DMS79 (cell line): Measurements from ENCODE around the gene SLIT1.
A peak's percentile ranks its signal among the peaks of the same experiment; 100 is the strongest.

Source experiments
- DNase-seq: peaks from one replicate; lab custom pipeline; 2025; lab: John Stamatoyannopoulos, UW

SLIT1 gene

DNA sequence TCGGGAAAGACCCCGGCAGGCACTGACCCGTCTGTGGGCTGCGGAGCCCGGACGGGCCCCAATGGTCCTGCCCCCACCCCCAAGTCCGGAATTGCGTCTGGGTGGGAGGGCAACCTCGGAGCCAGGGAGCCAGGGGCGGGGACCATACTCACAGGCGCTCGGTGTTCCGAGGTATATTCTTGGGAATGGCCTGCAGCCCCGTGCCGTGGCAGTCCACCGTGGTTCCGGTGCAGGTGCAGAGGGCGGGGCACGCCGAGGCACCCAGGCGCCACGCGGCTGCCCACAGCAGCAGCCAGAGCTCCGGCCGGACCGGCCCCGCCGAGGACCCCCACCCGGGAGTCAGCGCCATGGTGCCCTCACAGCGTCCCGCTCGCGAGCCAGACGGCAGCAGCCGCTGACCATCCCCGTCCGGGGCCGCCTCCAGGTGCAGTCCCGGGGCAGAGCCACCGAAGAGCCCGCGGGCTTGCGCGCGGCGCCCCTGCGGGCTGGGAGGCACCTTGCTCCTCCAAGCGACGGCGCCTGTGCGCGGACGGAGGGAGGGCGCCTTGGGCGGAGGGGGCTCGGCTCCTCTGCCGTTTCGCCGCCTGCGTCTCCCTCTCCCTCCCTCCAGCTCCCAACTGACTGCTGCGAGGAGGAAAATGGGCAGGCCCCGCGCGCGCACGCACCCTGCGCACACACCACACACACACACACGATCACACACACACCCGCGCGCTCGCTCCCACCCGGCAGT is at the start of gene SLIT1:
Gene SLIT1, minus strand, starts transcription at position 634 of the 733 bp plus-strand sequence. Its CDS starts 285 bp downstream, at position 349.
- no peak for DNase-seq

DNA sequence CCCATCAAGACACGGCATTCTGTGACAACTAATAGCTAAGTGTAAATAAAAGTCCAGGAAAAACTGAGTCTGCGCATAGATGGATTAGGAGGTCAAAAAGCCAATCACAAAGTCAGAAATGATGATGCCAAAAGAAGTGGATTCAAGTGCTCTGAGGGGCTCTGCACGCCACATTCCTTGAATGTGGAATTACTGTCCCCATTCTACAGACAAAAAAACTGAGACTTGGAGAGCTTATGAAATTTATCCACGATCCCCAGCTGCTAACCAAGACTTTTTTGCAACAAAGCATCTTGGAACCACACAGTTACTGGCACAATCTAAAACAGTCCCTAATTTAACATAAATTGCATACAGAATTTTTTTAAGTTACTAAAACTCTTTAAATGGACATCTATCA is 49.6 kb upstream of the SLIT1 start:
- DNase-seq = no peak

DNA sequence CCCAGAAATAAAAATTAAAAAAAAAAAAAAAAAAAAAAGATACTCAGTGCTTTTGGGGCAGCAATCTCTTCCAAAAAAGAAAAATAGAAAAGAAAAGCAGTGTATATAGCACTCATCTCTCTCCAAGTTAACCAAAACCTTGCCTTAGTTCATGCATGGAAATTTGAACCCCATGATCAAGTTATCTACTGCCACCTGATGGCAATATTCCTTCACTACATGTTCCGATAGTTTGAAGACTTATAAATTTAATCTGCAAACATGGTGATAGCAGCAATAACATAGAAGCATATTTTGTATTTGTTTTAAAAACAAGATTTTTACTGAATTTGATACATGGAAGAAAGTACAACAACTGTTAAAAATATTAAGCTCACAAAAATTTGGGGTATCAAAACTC is 48.6 kb upstream of the SLIT1 start:
- DNase-seq = no peak

DNA sequence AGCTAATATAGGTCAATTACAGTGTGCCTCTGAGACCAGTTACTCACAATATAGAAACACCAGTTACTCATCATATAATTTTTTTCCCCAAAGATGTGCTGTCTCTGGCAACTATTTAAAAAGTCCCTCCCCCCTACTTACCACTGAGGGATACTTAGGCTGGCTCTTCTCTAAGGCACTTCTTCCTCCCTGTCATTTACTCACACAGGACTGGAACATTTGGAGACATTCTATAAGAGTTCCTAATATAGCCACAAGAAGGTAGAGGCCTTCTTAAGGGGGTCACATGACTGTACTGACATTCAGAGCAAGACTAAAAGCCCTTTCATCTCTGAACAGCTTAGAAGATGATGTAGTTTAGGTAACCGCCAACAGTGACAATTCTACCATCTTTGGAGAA is 44.4 kb upstream of the SLIT1 start:
- no peak for DNase-seq

DNA sequence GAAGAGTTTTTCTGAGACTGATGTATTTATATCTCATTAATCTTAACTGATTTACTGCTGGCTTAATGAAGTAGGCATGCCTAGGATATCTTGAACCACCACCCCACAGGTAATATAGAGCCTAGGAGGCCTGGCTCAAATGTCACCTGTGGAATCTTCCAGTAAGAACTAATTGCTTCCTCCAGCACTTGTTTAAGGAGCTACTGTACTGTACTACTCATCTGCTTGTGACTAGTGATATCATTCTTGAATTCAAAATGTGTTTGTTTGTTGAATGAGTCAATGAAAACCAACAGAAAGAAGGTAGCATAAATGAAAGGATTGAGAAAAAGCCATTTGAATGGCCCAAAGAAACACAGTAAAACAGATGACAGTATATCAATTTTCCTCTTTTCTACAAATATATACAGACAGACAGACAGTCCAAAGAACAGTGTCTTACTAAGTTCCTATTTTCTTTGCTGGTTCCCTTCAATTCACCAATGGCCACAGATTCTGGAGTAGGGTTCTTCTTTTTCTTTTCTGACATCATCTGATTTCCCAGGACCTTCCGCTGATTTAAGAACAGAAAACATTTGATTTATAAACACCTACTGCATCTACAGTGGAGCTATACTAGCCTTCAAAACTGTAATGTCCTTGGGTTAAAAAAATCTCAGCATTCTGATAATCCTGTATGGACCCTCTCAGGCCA is 43.7 kb upstream of the SLIT1 start:
- DNase-seq = no peak

DNA sequence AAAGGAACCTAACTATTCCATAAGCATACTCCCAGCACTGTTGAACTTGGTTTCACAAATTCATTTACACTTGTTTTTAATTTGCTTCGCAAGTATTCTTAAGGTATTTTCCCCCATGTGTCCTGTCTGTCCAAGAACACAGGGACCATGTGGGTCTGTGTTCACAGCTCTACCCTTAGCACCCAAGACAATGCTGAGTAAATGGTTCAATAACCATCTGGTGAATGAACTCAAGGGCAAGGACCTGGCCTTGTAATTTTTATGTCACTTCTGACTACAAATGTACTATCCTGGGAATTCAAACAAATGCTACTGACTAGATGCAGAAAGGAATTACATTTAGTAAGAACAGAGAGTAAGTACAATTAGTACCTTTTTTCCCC is 43.0 kb upstream of the SLIT1 start:
- DNase-seq = no peak

DNA sequence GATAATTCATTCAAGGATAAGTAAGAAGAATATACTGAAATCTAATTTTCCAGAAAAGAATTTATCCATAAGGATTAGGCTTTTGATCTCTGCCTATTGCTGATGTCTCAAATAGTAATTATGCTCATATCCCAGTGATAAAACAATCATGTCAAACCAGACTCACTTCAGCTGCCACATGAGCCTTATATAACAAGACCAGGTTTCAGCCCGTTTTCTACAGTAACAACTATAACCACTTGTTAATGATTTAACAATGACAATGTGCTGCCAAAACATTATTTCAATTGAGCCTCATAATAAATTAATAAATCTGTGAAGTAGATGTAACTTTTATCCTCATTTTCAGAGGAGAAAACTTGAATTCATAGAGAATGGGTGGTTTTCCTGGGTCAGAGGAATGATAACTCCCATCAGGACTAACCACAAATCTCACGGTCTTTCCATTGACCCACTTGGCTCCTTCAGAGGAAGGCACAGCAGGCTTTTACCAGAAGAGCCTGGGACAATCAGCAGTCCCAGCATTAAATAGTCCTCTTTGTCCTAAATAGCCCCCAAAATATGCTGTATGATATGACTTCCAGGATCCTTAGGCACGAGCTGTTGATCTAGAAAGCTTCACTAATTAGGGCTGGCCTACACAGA is 42.5 kb upstream of the SLIT1 start:
- DNase-seq = no peak

DNA sequence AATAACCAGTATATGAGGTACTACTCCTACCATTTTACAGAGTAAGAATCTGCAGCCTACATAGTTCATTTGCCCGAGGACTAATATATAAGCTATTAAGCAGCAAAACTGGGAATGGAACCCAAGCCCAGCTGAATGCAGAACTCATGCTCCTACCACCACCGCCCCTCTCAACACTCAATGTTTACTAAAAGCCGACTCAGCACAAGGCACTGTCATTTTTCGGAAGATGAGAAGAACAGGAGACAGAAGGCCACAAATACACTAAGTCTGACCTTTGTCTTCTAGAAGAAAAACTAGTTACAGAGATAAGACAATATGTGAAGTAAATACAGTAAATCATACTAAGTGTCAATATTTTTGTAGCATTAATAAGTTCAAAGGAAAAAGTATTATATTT is 40.6 kb upstream of the SLIT1 start:
- no peak for DNase-seq

DNA sequence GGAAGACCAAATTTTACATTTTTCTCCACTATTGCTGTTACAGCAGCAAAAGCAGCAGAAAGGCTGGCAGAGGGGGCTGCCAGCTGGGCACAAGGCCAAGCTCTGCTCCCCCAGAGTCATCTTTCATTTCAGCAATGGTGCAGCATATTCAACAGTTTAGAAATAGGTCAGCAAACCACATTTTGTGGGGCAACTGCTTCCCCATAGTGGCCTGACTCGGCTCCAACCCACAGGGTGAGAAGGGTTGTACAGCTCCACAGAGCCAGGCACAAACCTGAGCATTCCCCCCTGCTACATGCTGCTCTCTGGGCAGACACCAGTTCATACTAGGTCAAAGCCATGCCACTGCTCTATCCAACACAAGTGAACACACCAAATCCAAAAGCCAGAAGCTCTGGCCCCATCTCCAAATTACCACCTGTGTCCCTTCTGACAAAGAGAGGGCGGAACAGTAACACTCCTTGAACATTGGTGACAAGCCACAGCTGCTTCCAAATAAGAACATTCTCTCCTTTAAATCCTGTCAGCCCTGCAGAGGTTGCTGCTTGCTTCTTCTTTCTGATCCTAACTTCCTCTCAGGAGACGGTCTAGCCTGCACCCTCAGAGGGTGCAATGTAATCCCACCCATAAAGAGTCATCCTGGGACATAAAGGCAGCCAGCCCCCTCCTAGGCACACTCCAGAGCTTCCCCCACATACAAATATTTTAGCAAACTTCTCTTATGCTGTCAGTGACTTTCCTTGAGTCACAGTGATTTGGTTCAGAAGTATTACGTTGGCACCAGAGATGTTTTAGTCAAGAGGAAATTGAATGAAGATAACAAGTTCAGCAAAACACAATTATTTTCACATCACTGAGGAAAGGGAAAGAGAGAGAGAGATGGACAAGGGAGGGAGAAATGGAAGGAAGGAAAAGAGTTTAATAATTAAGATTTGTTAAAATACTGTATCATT is 39.0 kb upstream of the SLIT1 start:
- no peak for DNase-seq

DNA sequence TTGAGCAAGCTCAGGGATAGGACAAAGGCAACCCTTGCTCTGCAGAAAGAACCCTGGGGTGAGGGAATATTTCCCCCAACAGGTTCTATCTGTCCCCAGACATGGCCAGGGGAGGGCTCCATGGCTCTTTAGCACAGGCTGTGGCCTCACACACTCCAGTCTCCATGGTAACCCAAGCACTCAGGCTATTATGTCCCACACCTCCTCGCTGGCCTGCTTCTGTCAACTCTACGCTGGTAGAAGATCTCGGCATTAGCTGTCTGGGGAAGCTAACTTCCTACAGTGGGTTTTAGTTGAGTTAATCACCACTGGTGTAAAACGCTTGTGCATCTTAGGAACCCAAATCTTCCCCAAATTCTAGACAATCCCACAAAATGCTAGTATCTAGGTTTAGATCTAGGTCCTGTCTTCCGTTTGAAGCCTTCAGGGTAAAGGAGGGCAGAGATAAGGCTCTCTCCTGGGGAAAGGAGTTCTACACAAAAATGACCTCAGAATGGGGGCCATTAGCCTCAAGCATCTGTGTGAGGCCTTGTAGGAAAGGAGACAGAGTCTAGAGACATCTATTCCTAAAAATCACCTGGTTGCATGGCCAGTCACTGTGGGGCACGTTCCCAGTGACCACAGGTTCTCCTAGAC is 36.7 kb upstream of the SLIT1 start:
- DNase-seq = peak; percentile 6

DNA sequence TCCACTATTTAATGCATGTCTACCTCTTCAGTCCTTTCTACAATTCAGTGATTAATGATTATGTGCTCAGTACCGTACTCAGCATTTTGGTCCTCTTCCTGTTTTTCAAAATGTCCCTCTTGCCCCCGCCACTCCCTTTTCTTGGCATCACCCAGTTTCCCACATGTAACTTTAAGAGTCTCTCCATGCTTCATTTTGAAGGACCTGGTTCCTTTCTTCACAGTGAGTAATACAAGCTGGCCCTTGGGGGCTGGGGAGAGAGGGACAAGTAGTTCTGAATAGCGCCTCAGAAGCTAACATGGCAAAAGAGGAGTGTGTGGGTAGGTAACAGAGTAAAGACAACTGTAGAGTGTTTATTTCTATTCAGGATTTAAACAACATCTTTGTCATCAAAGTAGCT is 34.6 kb upstream of the SLIT1 start:
- peak; percentile 45 for DNase-seq

DNA sequence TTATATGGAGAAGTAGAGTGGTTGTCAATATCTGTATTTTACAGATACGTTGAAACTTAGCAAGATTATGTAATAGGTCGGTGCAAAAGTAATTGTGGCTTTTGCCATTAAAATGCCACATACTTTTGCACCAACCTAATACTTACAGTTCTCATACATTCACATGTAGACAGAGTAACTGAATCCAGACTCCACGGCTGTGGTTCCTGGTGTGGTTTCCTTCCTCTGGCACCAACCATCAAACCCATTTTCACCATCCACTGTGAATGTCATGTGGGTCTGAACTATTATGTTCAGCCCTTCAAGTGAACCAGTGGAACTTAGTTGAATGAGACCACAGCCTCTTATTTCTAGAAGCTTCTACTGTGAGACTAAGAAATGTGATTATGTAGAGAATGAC is 31.5 kb upstream of the SLIT1 start:
- no peak for DNase-seq

DNA sequence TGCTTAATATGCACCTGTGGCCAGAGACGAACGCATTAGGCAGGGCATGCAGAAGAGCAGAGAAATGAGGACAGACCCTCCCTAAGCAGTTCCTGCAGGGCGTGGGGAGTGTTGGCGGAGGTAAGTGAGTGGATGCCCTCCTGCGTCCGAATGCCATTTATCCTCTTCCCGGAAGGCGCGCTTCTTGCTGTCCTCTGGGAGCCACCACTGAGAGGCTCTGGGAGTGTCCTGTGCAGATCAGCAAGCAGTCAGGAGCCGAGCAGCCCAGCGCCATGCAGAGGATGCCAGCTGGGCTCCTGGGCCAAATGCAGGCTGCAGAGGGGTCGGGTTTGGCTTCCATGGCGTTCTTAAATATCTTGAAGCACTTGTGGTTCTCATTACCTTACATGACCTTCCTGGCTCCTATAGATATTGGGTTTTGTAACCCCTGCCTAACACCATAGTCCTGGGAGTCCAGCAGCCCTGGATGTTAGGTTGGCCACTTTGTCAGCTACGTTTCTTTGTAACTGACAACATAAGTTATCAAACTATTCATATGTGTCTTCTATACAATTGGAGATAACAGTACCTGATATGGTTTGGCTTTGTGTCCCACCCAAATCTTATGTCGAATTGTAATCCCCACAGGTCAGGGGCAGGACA is 30.0 kb upstream of the SLIT1 start:
- DNase-seq = no peak

DNA sequence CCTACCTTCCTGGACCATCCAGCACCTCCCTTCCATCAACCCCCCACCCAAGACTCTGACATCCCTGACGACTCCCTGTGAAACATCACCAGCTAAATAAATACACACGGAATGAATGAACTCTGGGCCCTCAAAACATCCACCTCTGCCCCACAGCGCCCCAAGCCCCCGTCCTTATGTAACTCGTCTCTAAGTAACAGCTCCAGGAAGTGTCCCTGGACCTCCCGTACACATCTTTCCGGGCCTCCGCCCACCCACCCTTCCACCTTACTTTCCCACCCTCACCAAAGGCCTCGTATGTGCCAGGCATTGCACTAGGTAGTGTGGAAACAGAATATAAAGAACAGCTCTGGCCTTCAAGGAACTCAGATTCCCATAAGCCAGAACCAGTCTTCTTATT is 27.7 kb upstream of the SLIT1 start:
- DNase-seq = no peak

DNA sequence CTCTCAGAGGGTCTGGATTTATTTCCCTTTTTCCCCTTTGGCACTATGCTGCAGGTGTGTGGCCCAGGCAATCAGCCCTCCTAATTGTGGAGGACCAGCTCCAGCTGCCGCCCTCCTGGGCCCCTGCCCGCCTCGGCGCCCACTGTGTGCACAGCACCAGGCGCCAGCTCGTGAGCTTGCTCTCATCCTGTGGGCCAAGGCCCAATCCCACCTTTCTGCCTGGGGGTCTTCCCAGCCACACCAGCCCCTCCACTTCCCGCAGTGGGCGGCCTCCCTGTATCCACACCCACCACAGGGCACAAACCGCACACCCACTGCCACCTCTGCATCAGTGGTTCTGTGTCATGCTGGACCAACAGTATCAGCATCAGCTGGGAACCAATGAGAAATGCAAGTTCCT is 25.5 kb upstream of the SLIT1 start:
- DNase-seq = no peak

DNA sequence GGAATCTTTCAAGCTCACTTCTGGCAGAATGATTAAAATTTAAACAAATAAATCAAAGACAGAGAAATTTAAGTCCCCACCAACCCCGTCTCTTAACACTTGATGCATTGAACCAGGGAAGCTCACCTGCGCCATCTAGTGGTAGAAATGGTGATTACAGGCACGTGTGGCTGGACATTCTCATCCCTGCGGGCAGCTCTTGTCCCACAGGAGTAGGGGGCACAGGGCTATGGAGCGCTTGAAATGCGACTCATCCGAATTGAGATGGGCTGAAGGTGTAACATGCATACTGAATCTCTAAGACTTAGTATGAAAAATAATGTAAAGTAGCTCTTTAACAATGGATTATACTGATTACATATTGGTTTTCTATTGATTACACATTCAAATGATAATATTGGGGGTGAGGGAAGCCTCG is 24.8 kb upstream of the SLIT1 start:
- DNase-seq = no peak

DNA sequence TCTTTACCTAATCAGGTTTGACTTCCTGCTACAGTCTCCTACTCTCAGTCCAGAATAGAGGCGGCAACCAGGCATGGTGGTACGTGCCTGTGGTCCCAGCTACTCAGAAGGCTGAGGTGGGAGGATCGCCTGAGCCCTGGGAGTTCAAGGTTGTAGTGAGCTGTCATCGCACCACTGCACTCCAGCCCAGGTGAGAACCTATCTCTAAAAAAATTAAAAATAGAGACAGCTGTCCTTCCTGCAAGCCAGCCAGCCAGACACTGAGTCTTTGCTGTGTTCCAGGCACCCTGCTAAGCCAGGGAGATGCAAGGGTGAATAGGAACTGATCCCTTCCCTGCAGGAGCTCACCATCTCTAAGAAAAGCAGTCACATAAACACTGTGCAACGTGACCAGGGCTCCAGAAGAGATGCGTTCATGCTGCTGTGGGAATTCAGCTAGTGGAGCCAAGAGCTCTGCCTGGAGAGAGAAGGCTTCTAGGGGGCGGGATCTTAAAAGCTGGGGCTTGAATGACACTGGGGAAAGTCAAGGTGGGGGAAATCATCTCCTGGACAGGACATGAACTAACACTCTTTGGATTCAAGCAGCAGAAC is 22.1 kb upstream of the SLIT1 start:
- DNase-seq = no peak

DNA sequence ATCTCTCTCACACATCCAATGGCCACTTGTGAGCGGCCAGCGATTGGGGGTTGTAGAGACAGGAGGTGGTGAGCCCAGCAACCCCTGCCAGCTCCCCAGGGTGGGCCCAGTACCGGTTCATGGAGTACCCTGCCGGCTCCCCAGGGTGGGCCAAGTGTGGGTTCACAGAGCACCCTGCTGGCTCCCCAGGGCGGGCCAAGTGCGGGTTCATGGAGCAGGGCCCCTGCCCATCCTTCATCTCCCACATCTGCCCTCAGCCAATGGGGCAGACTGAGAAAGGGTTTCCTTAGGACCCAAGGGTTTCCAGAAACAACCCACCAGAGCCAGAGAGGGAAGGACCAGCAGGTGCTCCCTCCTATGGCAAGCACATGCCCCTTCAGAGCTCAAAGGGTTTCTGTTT is 21.4 kb upstream of the SLIT1 start:
- no peak for DNase-seq

DNA sequence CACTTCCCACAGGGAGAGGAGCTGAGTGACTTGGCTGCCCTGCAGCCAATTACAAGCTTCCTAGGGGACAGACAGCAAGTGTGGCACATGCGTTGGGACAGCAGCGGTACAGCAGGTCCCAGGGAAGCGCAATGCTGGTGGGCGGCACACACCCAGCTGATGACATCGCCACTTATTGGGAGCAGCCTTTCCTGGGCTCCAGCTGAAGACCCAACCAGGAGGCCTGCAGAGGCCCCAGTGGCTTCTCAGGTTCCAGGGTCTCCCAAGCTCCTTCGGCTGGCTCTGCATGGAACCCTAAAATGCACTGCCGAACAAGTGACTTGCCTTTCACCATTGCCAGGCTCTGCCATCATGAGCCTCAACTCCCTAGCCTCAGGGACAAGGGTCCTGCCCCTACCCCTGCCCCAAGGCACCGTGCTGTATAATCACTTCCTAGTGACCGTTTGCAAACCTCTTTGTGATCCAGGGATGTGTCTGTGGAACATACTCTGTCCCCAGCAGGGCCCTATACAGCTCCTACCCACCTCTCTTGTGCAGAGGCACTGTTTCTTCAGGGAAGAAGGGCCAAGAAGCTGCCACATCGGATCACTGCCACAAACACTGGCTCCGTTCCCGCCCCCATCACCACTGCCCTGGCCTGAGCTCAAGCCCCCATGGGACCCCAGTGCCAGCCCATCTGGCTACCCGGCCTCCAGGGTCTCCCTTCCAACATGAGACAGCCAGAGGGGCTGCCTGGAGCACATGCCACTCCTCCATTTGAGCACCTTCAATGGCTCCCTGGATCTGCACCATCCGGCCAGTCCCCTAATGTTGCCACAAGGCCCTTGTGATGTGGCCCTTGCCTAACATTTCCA is 19.3 kb upstream of the SLIT1 start:
- DNase-seq = no peak

DNA sequence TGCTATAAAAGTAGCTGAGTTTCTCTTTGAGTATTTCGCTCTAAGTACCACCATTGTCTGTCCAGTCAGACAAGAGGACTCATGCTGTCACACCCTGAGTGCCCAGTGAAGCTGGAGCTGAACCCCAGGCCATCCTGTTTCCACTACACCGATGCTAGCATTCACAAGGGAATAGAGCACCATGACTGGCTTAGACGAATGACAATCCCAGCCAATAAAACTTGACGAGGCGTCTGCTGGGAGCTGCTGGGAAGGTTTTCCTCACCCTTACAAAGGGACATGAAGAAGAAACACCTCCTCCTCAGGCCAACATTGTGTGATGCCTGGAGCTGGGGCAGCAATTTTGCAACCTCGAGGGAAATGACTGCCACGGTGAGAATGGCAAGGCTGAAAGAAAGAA is 17.5 kb upstream of the SLIT1 start:
- no peak for DNase-seq
